ENCODE data around the gene SMAD7.

GRCh38 chr18:48928787-48929186, 22.0 kb downstream of the SMAD7 start:
- TF ChIP-seq EZH2 (IDR thresholded peaks at IDR 0.05; ENCODE audit: low read depth) (no peak), CTCF (conservative IDR thresholded peaks at IDR 0.05) (no peak)
